ENCODE measurements around the gene LRCH1. TPM values are rescaled to one million over a fixed set of nuclear protein-coding genes. Genes with fewer than 3 reads are reported as not detected.

LRCH1 gene
- total and polyA plus RNA-seq, 10 of the 15 experiments (the other 5 are each of a cell fraction or from before 2014, with no cell fraction given), result 5.3 to 48.9 (median 14.4) TPM

DNA sequence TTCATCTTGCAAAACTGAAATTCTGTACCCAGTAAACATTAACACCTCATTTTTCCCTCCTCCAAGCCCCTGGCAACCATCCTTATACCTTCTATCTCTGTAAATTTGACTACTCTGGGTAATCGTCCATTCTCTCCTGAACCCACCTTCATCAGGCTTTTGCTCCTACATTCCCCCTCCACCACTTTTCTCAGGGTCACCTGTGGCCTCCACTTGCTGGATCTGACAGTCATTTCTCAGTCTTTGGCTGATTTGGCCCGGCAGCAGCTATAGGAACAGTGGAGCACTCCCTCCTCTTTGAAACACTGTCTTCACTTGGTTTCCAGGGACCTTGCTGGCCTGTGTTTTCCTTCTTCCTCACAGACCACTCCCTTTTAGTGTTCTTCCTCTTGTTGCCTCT lies 83.5 kb downstream of the LRCH1 start:
- FAIRE-seq, result no peak
- H3K27me3 ChIP-seq (replicated peaks in 1 of 2; ENCODE audit: control insufficient read depth in 2 of 2, insufficient read depth in 2 of 2, low read length in 1 of 2), result no peaks in the 10 kb centered on the region
- TF ChIP-seq BACH1 (IDR thresholded peaks at IDR 0.05; ENCODE audit: borderline replicate concordance), result no peak
- TF ChIP-seq SMAD5 (IDR thresholded peaks at IDR 0.05; ENCODE audit: low read depth), result no peak
- ChIA-PET POLR2A (interaction anchor here (0.9 to 3.5 kb wide), 4 partner anchors 9 to 42 kb away, joined by 3 to 15 read pairs (median 8); no protein-coding TSS in a partner anchor), CTCF (interaction anchor here (0.8 to 1.3 kb wide), 3 partner anchors 12 to 34 kb away, joined by 3 read pairs; no protein-coding TSS in a partner anchor), RAD21 (ENCODE audit: unreplicated experiment) (no interaction called here), SMC1A (ENCODE audit: uncharacterized antibody, unreplicated experiment) (interaction anchor here (0.7 to 23.6 kb wide), 7 partner anchors 11 to 59 kb away, joined by 3 to 456 read pairs (median 4); no protein-coding TSS in a partner anchor)
- intact Hi-C loops (cut with micrococcal nuclease; ENCODE audit: unreplicated experiment) (no loop called here), in situ Hi-C loops (cut with MboI) (no loop called here)
- no peaks in the 10 kb centered on the region for H3K9me3 ChIP-seq (replicated peaks; ENCODE audit: control insufficient read depth, insufficient read depth, low read length)
- no peak overlapping the region for H2AFZ ChIP-seq (ENCODE audit: control insufficient read depth, low read depth, low read length)
- no peak for ATAC-seq
- no peak for DNase-seq (ENCODE audit: low read depth, low spot score)
- no TSS peak for BruUV-seq (replicated peaks)
- H3K9ac ChIP-seq (ENCODE audit: control insufficient read depth, insufficient read depth, low read length), result no peak overlapping the region
- H3K27ac ChIP-seq (ENCODE audit: control insufficient read depth, insufficient read depth), result no peak overlapping the region
- peaks cover 18% of the 10 kb centered on the region for H3K4me1 ChIP-seq (ENCODE audit: control insufficient read depth, insufficient read depth, low read length)
- H3K4me2 ChIP-seq (ENCODE audit: control insufficient read depth, insufficient read depth), result no peak overlapping the region
- peaks cover 82% of the 10 kb centered on the region for H3K79me2 ChIP-seq (ENCODE audit: control insufficient read depth, insufficient read depth, low read length)
- no peak overlapping the region for H3K4me3 ChIP-seq
- no peaks in the 10 kb centered on the region; the same call in 1 of the 2 replicates for H4K20me1 ChIP-seq (ENCODE audit: control insufficient read depth, insufficient read depth)
- H3K36me3 ChIP-seq (ENCODE audit: control insufficient read depth in 2 of 2, insufficient read depth in 2 of 2, low read length in 1 of 2), result no peaks in the 10 kb centered on the region
- WGBS (ENCODE audit: insufficient coverage, insufficient replicate concordance, low lambda C conversion rate, missing lambda C conversion rate), result 50% methylated on average over 2 of the region's 2 CpGs

DNA sequence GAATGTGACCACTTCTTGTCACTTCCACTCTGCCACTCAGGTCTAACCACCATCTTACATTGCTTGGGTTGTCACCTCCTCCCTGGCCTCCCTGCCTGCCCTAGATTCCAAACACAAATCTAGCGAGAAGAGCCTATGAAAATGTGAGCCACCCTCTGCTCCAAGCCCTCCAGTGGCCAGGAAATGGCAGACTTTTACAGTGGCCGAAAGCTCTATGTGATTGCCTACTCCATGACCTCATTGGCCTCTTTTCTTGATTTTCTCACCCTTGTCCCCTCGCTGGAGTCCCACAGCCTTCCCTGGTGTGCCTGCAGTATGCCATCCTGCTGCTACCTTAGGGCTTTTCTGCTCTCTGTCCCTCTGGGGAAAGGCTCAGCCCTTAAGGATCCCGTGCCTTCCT lies 84.2 kb downstream of the LRCH1 start:
- Histone ChIP-seq H3K36me3 (ENCODE audit: control insufficient read depth in 2 of 2, insufficient read depth in 2 of 2, low read length in 1 of 2) (no peaks in the 10 kb centered on the region), H4K20me1 (ENCODE audit: control insufficient read depth, insufficient read depth) (no peaks in the 10 kb centered on the region; the same call in 1 of the 2 replicates), H3K4me1 (ENCODE audit: control insufficient read depth, insufficient read depth, low read length) (peaks cover 20% of the 10 kb centered on the region), H2AFZ (ENCODE audit: control insufficient read depth, low read depth, low read length) (no peak overlapping the region), H3K9ac (ENCODE audit: control insufficient read depth, insufficient read depth, low read length) (no peak overlapping the region), H3K4me3 (no peak overlapping the region), H3K9me3 (replicated peaks; ENCODE audit: control insufficient read depth, insufficient read depth, low read length) (no peaks in the 10 kb centered on the region), H3K79me2 (ENCODE audit: control insufficient read depth, insufficient read depth, low read length) (peaks cover 84% of the 10 kb centered on the region), H3K4me2 (ENCODE audit: control insufficient read depth, insufficient read depth) (no peak overlapping the region), H3K27me3 (replicated peaks in 1 of 2; ENCODE audit: control insufficient read depth in 2 of 2, insufficient read depth in 2 of 2, low read length in 1 of 2) (no peaks in the 10 kb centered on the region), H3K27ac (ENCODE audit: control insufficient read depth, insufficient read depth) (no peak overlapping the region)
- CTCF ChIA-PET, result interaction anchor here (1.0 to 1.5 kb wide), 4 partner anchors 13 to 38 kb away, joined by 3 to 5 read pairs (median 4); no protein-coding TSS in a partner anchor
- FAIRE-seq, result no peak
- in situ Hi-C loops (cut with MboI), result no loop called here
- intact Hi-C loops (cut with micrococcal nuclease; ENCODE audit: unreplicated experiment), result no loop called here
- 88% methylated on average over 4 of the region's 4 CpGs for WGBS (ENCODE audit: insufficient coverage, insufficient replicate concordance, low lambda C conversion rate, missing lambda C conversion rate)
- SMC1A ChIA-PET (ENCODE audit: uncharacterized antibody, unreplicated experiment), result interaction anchor here (0.8 to 23.6 kb wide), 9 partner anchors 7 to 143 kb away, joined by 3 to 456 read pairs (median 4); no protein-coding TSS in a partner anchor
- no peak for TF ChIP-seq SREBF2 (IDR thresholded peaks at IDR 0.05; ENCODE audit: low read length)
- TF ChIP-seq NFYA (IDR thresholded peaks at IDR 0.05; ENCODE audit: borderline replicate concordance, low read depth, low read length), result no peak
- TF ChIP-seq GATAD2B (conservative IDR thresholded peaks at IDR 0.05; ENCODE audit: low read depth), result no peak
- TF ChIP-seq CREB1 (IDR thresholded peaks at IDR 0.05; ENCODE audit: low read depth), result no peak
- TF ChIP-seq SIN3A (IDR thresholded peaks at IDR 0.05; ENCODE audit: low read depth, low read length), result no peak
- TF ChIP-seq TCF3 (IDR thresholded peaks at IDR 0.05; ENCODE audit: borderline replicate concordance, insufficient read depth, low read depth, low read length), result no peak
- no peak for TF ChIP-seq ZNF217 (IDR thresholded peaks at IDR 0.05)
- TF ChIP-seq, protein P1, sequence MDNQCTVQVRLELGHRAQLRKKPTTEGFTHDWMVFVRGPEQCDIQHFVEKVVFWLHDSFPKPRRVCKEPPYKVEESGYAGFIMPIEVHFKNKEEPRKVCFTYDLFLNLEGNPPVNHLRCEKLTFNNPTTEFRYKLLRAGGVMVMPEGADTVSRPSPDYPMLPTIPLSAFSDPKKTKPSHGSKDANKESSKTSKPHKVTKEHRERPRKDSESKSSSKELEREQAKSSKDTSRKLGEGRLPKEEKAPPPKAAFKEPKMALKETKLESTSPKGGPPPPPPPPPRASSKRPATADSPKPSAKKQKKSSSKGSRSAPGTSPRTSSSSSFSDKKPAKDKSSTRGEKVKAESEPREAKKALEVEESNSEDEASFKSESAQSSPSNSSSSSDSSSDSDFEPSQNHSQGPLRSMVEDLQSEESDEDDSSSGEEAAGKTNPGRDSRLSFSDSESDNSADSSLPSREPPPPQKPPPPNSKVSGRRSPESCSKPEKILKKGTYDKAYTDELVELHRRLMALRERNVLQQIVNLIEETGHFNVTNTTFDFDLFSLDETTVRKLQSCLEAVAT (IDR thresholded peaks at IDR 0.05), result no peak
- TF ChIP-seq NR2C2 (IDR thresholded peaks at IDR 0.05; ENCODE audit: borderline replicate concordance, control insufficient read depth, insufficient read length, low read depth), result no peak
- no peak for TF ChIP-seq SMARCA5 (IDR thresholded peaks at IDR 0.05)
- TF ChIP-seq POLR2A (IDR thresholded peaks at IDR 0.05; ENCODE audit: low read depth, low read length), result no peak
- POLR2A ChIA-PET, result interaction anchor here (1.3 kb wide), 2 partner anchors 12 to 20 kb away, joined by 3 to 6 read pairs; no protein-coding TSS in a partner anchor
- RAD21 ChIA-PET (ENCODE audit: unreplicated experiment), result interaction anchor here (0.7 to 3.6 kb wide), 5 partner anchors 12 to 82 kb away, joined by 3 to 16 read pairs (median 3); no protein-coding TSS in a partner anchor
- DNase-seq (ENCODE audit: low read depth, low spot score), result no peak
- BruUV-seq (replicated peaks), result no TSS peak
- ATAC-seq, result no peak

Measured in GM12878 (cell line).